Stimulated activated CD4-positive, alpha-beta T cell treated with anti-CD3 and anti-CD28 coated beads, Interleukin-2, amount 100 ng/mL, for 48 hours (primary cell): ENCODE results near the gene MAGEA8.
A peak's percentile ranks its signal among the peaks of the same experiment; 100 is the strongest.
"Not testable (repeated sequence)": the region's sequence is repeated elsewhere in the genome, so short reads cannot be mapped to it uniquely, and the experiment has no call there.

Experiments
- DNase-seq, 2 donors: peaks; one replicate each; pipeline ENCODE4 v3.0.0-alpha.2; 2020

Gene MAGEA8, protein sequence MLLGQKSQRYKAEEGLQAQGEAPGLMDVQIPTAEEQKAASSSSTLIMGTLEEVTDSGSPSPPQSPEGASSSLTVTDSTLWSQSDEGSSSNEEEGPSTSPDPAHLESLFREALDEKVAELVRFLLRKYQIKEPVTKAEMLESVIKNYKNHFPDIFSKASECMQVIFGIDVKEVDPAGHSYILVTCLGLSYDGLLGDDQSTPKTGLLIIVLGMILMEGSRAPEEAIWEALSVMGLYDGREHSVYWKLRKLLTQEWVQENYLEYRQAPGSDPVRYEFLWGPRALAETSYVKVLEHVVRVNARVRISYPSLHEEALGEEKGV

DNA sequence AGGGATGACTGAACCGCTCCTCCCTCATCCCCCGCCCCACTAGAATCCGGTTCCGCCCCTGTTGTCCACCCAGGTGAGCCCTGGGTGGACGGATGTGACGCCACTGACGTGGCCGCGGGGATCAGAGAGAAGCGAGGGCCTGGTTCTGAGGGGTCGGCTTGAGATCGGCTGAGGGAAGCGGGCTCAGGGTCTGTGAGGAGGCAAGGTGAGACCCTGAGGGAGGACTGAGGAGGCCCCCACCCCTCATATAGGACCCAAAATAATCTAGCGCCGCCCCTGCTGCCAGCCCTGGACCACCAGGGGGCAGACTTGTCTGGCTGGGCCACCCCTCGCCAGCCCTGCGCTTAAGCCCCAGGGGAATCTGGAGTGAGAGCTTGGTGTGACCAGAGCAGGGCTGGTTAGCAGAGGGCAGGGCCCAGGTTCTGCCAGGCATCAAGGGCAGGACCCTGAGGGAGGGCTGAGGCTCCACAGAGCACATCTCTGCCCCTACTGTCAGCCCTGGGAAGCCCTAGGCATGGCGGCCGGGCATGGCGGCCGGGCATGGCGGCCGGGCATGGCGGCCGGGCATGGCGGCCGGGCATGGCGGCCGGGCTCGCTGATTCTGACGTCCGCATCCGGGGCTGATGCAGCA, at the start of gene MAGEA8:
Gene MAGEA8, plus strand, starts transcription at position 103 of the 631 bp plus-strand sequence. CDS start 3,090 bp downstream, outside the sequence.
- DNase-seq: peak; percentile 18 to 34

DNA sequence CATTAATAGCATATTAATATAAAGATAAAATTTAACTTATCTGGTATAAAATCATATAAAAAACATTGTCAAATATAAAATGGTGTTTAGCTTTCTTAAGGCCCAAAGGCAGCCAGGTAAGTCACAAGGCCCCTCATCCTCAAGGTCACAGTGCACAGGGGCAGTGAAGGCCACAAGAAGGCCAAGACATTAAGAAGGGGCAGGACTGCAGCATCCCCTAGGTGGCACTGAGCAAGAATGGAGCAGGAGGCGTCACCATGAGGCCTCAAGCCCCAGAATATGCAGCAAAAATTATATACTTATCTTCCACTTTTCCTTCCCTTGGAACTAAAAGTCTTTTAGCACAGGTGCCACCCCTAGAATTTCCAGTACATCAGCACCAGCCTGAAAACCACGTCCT, 49.5 kb upstream of the MAGEA8 start:
- DNase-seq: no peak

DNA sequence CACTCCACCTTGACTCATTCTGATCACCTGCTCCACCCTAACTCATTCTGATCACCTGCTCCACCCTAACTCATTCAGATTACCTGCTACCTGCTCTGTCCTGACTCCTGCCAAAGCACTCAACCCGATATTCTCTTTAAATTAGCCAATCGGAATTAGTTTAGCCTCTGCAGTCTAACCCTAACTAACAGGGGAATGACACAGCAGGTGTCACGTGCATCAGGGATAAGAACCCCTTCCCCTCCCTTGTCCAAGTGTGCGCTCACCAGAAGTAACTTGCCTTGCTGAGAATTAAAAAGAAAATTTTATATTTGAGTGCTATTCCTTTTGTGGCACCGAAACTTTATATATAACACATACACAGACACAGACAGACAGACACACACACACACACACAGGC, 44.3 kb upstream of the MAGEA8 start:
- DNase-seq: not testable (repeated sequence)

DNA sequence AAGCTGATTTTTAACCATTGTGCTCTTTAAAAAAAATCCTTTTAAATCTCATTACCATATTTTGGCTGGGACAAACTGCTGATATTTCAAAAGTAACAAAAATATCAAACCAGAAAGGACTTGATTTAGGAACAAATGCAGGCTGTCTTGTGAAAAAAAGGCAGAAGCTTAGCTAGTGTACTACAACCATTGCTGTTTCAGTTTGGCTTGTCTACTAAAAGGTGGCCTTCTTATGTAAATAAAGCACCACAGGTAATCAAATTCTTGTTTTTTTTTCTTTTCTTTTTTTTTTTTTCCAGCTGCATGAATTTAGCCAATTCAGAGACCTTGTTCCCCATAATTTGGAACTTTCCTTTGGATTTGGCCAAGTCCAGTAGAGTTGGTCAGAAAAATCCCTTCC, 43.8 kb upstream of the MAGEA8 start:
- DNase-seq: no peak

DNA sequence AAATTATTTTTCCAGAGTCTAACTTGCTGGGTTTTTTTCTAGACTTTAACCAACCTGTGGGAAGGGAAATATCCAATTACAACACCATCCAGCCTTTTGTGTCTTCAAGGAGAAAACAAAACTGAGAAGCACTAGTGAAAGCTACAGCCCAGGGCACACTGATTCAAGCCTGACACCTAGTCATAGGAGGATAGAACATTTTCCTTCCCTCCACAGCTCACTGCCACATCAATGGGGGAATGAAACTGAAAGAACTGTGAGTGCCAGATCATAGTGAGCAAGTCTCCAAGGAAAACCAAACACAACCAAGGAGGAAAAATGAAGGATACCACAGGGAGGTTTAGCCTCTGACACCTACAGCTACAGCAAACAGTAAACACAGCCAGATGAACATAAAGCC, 43.3 kb upstream of the MAGEA8 start:
- no peak for DNase-seq

DNA sequence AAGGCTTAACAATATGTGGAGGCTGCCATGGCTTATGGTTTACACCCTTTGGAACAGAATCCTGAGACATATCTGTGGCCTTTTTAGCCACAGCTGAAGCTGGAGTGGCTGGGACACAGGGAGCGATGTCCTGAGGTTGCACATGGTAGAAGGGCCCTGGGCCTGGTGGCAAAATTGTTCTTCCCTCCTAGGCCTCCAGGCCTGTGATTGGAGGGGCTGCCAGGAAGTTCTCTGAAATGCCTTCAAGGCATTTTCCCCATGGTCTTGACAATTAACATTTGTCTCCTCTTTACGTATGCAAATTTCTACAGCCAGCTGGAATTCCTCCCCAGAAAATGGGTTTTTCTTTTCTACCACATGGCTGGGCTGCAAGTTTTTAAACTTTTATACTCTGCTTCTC, 39.1 kb upstream of the MAGEA8 start:
- DNase-seq: no peak

DNA sequence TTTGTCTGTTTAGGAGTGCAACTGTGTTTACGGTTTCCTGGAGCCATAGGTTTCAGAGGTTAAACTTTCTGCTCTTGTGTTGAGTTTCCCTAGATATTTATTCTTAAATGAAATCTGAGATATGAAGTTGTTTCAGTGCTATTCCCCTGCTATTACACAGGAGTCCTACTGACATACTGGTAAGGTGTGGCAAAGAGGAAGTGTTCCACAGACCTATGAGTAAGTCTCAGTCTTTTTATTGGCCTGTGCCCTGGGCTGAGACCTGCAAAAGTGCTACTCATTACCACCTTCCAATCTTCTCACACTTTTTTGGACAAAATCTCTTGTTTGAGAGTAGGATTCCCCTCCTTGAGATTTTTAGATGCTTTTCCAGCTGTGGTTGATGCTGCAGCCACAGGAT, 35.6 kb upstream of the MAGEA8 start:
- no peak for DNase-seq

DNA sequence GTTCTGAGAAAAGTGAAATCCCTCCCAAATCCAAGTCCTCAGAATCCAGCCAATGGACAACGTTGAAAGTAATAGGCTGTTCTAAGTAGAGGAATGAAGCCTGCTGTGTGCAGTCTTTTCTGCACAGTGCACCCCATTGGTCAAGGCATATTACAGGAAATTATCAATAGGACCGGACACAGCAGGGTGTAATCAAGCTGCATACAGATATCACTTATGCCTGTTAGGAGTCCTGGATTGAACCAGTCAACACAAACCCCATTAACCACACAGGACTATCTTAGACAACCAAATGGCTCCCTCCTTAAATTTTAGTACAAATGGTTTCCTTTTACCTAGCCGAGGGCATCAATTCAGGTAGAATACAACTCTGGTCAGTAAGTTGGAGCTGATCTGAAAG, 34.2 kb upstream of the MAGEA8 start:
- no peak for DNase-seq

DNA sequence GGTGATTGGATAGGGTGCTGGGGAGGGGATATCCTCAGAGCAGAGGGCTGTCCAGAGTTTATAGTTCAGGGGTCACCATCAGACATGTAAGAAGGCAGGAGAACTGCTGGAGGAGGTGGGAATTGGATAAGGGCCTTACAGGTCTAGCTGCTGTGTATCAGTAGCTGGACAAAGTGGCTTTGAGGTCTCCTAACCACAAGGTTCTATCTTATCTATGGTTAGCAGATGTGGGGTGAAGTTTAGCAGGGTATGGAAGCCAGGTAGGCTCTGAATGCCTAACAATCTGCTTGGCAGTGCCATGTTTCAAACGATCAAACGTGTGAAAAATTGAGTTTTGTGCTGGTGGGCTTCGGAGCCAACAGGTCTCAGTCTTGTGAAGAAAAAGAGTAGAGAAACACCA, 32.1 kb upstream of the MAGEA8 start:
- DNase-seq: no peak

DNA sequence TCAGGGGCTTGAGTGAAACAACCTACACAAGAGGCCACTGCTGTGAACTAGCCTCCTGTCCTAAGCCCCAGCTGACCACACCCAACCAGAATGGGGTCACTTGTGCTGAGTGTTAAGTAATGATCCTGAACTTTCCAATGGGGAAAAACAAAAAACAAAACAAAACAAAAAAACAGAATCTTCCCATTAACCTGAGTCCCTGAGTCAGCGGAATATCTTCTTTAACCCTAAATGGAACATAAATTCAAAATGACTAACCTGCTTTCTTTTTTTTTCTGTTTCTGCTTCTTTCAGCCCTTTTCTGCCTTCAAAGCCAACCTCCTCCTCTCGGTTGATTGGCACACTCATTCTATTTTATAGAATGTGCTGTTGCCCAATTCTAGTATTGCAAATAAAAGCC, 31.2 kb upstream of the MAGEA8 start:
- DNase-seq: no peak

DNA sequence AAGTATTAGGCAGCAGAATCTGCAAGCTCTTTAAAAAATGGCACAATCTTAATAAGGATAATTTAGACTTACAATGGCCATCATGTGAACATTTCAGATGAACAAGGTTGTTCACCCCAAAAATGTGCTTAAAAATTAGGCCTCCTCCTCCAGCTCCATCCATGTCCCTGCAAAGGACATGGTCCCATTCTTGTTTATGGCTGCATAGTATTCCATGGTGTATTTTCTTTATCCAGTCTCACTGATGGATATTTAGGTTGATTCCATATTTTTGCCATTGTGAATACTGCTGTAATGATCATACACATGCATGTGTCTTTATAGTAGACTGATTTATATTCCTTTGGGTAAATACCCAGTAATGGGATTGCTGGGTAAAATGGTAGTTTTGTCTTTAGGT, 29.1 kb upstream of the MAGEA8 start:
- no peak for DNase-seq

DNA sequence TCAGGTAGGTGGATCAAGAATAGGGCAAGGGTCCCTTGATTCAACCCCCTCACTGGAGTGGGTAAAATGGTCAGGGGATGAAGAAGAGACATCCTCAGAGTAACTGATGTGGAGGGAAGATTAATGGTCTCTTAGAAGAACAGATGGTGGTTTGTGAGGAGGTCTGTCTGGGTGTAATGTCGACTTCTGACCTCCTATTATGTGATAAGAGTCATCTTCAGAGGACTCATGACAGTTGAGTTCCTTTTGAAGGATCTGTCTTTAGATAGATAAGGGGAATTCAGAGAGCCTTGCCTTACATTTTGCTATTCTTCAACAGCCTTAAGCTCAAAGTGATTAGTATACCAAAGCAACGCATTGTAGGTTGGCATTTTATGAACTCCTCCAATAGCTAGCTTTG, 27.1 kb upstream of the MAGEA8 start:
- no peak for DNase-seq

DNA sequence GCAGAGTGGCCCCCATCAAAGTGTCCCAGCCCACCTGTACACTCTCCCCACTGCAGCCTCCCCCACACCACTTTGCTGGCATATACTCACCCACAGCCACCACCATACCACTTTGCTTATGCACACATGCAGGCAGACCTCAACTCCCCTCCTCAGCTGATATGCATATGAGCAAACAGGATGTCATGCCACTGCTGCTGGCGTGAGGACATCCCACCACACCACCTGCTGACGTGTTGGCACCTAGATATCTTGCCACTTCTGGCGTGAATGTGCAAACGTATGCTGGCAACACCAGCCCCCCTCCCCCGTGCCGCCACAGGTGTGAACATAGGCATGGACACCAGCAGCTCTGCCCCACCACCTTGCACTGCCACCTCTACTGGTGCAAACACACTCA, 22.4 kb upstream of the MAGEA8 start:
- no peak for DNase-seq

DNA sequence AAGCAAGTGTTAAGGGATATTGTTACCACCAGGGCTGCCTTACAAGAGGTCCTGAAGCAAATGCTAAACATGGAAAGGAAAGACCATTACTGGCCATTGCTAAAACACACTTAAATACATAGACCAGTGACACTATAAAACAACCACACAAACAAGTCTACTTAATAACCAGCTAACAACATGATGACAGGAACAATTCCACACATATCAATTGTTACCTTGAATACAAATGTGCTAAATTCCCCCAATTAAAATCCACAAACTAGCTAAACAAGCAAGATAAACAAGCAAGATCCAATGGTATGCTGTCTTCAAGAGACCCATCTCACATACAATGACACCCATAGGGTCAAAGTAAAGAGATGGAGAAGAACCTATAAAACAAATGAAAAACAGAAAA, 20.5 kb upstream of the MAGEA8 start:
- DNase-seq: no peak

DNA sequence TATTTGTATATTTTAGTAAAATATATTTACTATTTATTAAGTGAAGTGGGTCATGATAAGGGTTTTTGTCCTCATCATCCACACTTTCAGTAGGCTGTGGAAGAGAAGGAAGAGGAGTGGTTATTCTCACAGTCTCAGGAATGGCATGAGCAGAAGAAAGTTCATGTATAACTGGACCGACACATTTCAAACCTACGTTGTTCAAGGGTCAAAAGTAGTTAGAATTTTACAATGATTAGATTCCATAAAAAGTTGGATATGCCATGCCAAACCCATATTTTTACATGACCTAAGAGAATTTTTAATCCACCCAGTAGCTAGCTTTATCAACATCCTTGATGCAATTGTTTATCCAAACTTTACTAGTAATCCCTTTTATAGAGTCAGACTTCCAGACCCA, 15.6 kb upstream of the MAGEA8 start:
- DNase-seq: no peak

DNA sequence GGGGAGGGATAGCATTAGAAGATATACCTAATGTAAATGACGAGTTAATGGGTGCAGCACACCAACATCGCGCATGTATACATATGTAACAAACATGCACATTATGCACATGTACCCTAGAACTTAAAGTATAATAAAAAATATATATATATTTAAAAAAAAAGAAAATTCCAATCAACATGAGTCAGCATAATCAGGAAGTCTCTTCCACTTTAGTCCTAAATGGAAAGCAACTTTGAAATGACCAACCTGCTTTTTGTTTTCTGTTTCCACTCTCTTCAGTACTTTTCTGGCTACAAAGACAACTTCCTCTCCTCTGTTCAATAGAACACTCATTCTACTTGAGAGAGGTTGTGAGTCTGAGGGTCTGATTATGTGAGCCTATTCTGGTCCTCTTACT, 13.5 kb upstream of the MAGEA8 start:
- no peak for DNase-seq

DNA sequence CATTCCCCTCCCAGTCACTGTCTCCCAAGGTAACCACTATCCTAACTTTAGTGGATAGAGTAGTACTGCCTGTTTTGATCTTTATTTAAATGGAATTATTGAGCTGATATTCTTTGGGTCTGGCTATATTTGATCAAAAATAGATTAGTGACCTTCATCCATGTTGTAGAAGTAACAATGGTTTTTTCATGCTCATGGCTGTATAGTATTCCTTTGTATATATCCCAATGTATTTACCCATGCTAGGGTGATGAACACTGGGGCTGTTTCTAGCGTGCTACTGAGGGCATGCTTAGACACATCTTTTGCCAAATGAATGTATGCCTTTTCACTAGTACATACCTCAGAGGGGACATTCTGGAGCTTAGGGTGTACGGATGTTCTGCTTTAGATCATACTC, 10.1 kb upstream of the MAGEA8 start:
- DNase-seq: no peak

DNA sequence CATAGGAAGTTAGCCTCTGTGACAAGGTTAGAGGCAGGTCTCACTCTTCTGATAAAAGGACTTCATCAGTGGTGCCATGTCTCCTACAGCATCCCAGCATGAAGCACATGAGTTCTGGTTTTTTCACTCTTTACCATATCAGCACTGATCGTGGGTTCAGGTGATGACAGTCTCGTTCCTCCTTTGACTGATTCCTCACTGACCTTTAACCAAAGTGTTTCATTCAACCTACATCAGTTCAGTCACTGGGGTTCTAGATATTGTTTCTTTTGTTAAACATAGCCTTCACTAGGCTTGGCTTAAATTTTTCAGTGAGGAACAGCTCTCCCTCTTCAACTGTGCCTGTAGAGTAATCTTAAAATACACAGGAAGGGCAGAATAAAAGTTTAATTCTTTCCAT, 9.6 kb upstream of the MAGEA8 start:
- DNase-seq: no peak

DNA sequence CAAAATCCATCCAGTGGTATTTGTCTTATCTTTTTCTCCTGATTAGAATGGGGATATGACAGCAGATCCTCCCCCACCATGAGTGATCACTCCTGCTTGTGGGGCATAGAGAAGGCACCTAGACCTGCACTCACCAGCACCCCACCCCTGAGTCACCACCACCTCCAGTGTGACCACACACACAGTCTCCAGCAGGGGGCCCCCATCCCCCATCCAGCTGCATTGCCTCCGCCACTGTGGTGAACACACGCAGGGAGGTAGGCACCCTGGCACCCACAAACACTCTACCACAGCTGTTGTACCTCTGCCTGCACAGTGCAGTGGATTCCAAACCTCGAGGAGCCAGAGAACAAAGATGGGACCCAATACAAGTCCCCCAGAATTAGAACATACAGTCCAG, 9.0 kb upstream of the MAGEA8 start:
- DNase-seq: peak; percentile 42 to 73

DNA sequence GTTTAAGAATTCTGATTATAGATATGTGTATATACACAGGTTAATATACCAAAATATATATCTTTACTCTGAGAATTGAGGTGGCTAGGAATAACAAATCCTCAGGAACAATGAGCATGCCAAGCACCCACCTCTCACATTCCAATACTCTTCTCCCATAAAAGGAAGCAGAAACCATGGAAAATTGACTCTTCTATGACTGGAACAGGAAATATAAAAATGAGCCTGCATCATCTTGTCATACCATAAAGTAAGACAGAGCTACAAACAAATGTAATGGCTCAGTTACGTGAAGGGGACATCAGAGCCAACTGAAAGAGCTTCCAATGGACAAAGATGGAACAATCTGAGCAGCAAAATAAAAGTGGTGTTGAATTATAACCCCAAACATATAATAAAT, 3.8 kb upstream of the MAGEA8 start:
- no peak for DNase-seq

DNA sequence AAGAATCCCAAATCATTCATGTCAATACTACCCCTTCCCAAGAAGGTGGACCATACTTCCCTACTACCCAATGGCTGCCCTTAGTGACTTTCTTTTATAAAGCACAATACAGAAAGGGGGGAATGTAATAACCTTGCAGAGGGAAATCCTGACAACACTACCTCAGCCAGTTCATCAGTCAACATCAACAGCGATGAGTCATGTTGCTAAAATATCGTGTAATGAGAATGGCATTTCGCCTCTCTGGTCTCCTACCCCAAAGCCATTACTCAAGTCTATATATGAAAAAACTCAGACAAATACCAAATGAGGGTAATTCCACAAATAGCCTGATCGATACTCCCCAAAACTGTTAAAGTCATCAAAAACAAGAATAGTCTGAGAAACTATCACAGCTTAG, 3.3 kb upstream of the MAGEA8 start:
- no peak for DNase-seq

DNA sequence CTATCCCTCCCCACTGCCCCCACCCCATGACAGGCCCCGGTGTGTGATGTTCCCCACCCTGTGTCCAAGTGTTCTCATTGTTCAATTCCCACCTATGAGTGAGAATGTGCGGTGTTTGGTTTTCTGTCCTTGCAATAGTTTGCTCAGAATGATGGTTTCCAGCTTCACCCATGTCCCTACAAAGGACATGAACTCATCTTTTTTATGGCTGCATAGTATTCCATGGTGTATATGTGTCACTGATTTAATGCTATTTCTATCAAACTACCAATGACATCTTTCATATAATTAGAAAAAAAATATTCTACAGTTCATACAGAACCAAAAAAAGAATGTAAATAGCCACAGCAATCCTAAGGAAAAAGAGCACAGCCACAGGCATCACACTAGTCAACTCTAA, 9.8 kb downstream of the MAGEA8 start:
- not testable (repeated sequence) for DNase-seq

DNA sequence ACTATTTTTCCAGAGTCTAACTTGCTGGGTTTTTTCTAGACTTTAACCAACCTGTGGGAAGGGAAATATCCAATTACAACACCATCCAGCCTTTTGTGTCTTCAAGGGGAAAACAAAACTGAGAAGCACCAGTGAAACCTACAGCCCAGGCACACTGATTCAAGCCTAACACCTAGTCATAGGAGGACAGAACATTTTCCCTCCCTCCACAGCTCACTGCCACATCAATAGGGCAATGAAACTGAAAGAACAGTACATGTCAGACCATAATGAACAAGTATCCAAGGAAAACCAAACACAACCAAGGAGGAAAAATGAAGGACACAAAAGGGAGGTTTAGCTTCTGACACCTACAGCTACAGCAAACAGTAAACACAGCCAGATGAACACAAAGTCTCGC, 17.6 kb downstream of the MAGEA8 start:
- DNase-seq: no peak

DNA sequence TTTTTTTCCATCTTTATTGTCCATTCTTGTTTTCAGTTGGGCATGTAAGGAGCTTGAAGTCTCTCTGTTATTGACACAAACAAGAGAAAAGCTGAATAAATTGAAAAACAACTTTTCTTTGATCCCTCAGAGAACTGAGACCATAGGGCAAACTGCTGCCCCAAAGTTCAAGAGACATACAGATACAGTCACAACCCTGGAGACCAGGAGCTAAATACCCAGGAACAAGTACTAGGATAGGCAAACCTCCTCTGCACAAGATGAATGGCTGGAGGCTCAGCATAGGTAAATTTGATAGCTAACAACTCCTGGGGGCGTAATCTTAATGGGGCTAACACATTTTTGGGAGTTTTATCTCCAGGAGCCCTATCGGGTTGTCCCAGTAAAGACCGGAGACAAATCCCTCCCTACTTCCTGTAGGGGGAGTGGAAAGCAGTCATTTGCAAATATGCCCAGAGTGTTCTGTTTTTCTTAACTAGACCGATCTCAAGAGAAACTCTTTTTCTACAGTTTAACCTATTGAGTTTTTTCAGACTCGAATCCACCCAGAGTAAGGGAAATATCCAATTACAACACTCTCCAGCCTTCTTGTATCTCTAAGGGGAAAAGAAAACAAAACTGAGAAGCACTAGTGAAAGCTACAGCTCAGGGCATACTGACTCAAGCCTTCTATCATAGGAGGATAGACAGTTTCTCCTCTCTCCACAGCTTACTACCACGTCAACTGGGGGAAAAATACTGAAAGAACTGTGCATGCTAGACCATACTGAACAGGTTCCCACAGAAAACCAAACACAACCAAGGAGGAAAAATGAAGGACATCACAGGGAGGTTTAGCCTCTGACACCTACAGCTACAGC, 23.1 kb downstream of the MAGEA8 start:
- no peak for DNase-seq
